ENCODE measurements around the gene SOS1. TPM values are rescaled to one million over a fixed set of nuclear protein-coding genes. Genes with fewer than 3 reads are reported as not detected.
"Not testable (repeated sequence)": the region's sequence is repeated elsewhere in the genome, so short reads cannot be mapped to it uniquely, and the experiment has no call there.

Gene SOS1
- total and polyA plus RNA-seq, 9 donors = 14.4 to 70.1 (median 41.8) TPM

DNA sequence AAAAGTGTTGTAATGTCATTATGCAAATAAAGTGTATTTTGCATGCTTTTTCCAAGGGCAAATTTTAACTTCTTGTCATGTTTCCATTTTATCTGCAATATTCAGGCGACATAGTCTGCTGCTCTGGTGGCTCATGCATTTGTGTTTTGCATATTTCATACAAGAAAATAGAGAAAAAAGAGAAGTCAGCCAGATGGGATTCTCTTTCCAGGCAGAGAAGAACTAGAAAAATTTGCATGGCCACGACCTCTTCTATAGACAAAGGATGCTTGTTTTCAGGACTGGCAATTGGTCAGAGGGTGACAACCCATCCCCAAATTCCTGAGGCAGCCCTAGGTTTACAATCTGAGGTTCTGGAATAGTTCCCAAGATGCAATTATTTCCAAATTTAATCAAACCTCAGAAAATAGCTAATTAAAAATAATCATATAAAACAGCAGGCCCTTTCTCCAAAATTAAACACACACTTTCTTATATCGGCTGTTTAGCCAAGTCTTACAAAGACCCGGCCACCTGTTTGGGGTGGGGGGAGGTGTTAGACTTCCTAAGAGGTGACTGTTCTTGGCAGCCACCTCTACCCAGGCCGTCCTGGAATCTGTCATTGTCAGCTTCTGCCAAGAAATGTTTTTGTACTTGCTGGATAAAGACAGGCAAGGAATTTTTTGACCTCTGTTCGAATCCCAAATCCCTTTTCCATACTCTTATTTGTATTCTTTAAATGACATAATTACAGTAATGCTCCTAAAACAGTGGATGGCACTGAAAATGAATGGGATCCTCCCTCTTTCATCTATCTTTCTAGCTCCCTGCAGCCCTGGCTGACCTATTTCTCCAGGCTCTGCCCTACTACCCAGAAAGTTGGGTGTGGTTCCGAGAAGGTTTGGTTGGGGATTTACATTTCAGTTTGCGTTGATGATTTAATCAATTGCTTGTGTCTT lies 20.8 kb upstream of the SOS1 start:
- Histone ChIP-seq H3K36me3 (no peaks in the 10 kb centered on the region), H3K27ac (no peak overlapping the region), H3K9me3 (no peaks in the 10 kb centered on the region), H3K27me3 (no peaks in the 10 kb centered on the region), H3K4me3 (no peak overlapping the region), H3K4me1 (ENCODE audit: insufficient read depth) (peaks cover 2% of the 10 kb centered on the region)
- intact Hi-C loops (cut with DNase I) = no loop called here
- WGBS, 3 donors = 34 to 40% (median 34%) methylated on average over 8 of the region's 8 CpGs
- TF ChIP-seq, protein P1, sequence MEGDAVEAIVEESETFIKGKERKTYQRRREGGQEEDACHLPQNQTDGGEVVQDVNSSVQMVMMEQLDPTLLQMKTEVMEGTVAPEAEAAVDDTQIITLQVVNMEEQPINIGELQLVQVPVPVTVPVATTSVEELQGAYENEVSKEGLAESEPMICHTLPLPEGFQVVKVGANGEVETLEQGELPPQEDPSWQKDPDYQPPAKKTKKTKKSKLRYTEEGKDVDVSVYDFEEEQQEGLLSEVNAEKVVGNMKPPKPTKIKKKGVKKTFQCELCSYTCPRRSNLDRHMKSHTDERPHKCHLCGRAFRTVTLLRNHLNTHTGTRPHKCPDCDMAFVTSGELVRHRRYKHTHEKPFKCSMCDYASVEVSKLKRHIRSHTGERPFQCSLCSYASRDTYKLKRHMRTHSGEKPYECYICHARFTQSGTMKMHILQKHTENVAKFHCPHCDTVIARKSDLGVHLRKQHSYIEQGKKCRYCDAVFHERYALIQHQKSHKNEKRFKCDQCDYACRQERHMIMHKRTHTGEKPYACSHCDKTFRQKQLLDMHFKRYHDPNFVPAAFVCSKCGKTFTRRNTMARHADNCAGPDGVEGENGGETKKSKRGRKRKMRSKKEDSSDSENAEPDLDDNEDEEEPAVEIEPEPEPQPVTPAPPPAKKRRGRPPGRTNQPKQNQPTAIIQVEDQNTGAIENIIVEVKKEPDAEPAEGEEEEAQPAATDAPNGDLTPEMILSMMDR (IDR thresholded peaks at IDR 0.05) = no peak
- no peak for TF ChIP-seq POLR2A (IDR thresholded peaks at IDR 0.05)
- TF ChIP-seq EP300 (IDR thresholded peaks at IDR 0.05) = no peak
- no peak for DNase-seq

DNA sequence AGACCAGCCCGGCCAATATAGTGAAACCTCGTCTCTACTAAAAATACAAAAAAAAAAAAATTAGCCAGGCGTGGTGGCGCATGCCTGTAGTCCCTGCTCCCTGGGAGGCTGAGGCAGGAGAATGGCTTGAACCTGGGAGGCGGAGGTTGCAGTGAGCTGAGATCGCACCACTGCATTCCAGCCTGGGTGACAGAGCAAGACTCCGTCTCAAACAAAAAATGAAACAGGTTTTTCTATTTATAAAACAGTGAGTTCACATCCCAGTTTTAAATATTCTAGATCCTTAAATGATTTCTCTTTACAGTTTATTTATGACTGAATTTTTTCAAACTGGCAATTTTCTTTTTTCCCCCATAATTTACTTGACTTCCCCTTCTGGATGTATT lies 20.1 kb upstream of the SOS1 start:
- intact Hi-C loops (cut with DNase I) = not testable (repeated sequence)
- WGBS, 3 donors = 87 to 90% (median 90%) methylated on average over 7 of the region's 7 CpGs

GRCh38 chr2:39140322-39140847 lies 19.5 kb upstream of the SOS1 start:
- intact Hi-C loops (cut with DNase I) = no loop called here
- WGBS, 3 donors = 55 to 64% (median 58%) methylated on average over 3 of the region's 3 CpGs
- peaks cover 2% of the 10 kb centered on the region for H3K4me1 ChIP-seq (ENCODE audit: insufficient read depth)
- TF ChIP-seq POLR2A (IDR thresholded peaks at IDR 0.05) = no peak
- TF ChIP-seq, protein P1 (IDR thresholded peaks at IDR 0.05) = no peak
- no peak for TF ChIP-seq EP300 (IDR thresholded peaks at IDR 0.05)
- DNase-seq = no peak
- H3K27ac ChIP-seq = no peak overlapping the region
- H3K9me3 ChIP-seq = no peaks in the 10 kb centered on the region
- H3K4me3 ChIP-seq = no peak overlapping the region
- H3K36me3 ChIP-seq = no peaks in the 10 kb centered on the region
- H3K27me3 ChIP-seq = no peaks in the 10 kb centered on the region

More for the DNA sequence above, 20.1 kb upstream of the SOS1 start:
- not testable (repeated sequence) for H3K9me3 ChIP-seq; H3K27ac ChIP-seq; DNase-seq; H3K27me3 ChIP-seq; H3K4me1 ChIP-seq (ENCODE audit: insufficient read depth); H3K36me3 ChIP-seq; H3K4me3 ChIP-seq

GRCh38 chr2:39139511-39140237 lies 18.8 kb upstream of the SOS1 start:
- Histone ChIP-seq H3K4me1 (ENCODE audit: insufficient read depth) (peaks cover 2% of the 10 kb centered on the region), H3K4me3 (no peak overlapping the region), H3K27me3 (no peaks in the 10 kb centered on the region), H3K9me3 (no peaks in the 10 kb centered on the region), H3K27ac (no peak overlapping the region), H3K36me3 (no peaks in the 10 kb centered on the region)
- no peak for DNase-seq
- intact Hi-C loops (cut with DNase I) = loop anchor here in 1 of 4 donors (10.0 kb wide), 1 partner anchor 85 kb away; no protein-coding TSS in a partner anchor
- WGBS, 3 donors = 58 to 63% (median 59%) methylated on average over 2 of the region's 2 CpGs
- no peak for TF ChIP-seq POLR2A (IDR thresholded peaks at IDR 0.05)
- no peak for TF ChIP-seq EP300 (IDR thresholded peaks at IDR 0.05)
- TF ChIP-seq, protein P1 (IDR thresholded peaks at IDR 0.05) = no peak

All from ovary (tissue), 9 donors.